IPS-18c (cell line): ENCODE measurements around the gene KIAA1328.
"Not testable (repeated sequence)": the region's sequence is repeated elsewhere in the genome, so short reads cannot be mapped to it uniquely, and the experiment has no call there.

Source experiments
- H3K4me3 ChIP-seq: 2 replicates; pipeline ENCODE4 v1.7.0; 2013; ENCODE audit warnings: low read depth, mild to moderate bottlenecking, low read length, moderate library complexity; ENCODE audit not compliant: insufficient read depth
- H3K9me3 ChIP-seq: one replicate; pipeline ENCODE4 v1.6.1; 2013; ENCODE audit warnings: mild to moderate bottlenecking, low read length, moderate library complexity; ENCODE audit not compliant: control insufficient read depth, insufficient read depth

Gene KIAA1328

DNA sequence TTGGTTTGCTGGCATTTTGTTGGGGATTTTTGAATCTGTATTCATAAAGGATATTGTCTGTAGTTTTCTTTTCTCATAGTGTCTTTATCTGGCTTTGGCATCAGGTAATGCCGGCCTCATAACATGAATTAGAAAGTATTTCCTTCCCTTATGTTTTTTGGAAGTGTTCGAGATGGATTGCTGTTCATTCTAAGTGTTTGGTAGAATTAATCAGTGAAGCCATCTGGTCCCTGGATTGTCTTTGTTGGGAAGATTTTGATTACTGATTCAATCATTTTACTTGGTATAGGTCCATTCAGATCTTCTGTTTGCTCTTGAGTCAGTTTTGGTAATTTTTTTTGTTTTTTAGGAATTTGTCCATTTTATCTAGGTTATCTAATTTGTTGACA lies 22.3 kb downstream of the KIAA1328 start:
- Histone ChIP-seq H3K9me3 (no peaks in the 10 kb centered on the region), H3K4me3 (no peak overlapping the region)

DNA sequence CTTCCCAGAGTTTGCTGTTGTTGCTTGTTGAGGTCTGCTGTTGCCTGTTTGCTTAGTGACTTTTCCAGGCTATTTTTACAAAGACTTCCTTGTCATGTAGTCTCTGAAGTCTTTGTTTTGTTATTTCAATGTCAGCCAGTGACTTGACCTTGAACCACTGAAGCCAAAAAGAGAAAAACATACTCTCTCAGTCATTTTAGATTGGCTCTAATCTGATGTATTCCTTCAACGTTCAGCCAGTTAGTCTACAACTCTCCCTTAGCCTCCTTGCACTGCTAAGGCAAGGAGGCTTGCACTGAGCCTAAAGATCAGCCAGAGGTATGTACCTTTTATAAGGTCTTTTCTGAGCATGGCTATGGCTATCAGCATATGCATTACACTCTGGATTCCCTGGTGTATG lies 27.9 kb downstream of the KIAA1328 start:
- H3K9me3 ChIP-seq = no peaks in the 10 kb centered on the region

DNA sequence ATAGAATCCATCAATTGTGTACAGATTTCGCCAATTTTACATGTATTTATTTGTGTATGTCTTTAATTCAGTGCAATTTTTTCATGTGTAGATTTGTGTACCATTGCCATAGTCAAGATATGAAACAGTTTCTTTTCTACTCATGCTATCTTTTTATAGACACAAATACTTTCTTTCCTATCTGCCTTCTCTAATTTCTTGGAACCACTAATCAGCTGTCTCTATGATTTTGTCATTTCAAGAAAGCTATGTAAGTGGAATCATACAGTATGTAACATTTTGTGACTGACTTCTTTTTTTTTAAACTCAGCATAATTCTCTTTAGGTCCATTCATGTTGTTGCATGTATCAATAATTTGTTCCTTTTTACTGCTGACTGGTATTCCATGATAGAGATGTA lies 33.3 kb downstream of the KIAA1328 start:
- no peaks in the 10 kb centered on the region for H3K9me3 ChIP-seq
- H3K4me3 ChIP-seq = no peak overlapping the region

More for the DNA sequence above, 27.9 kb downstream of the KIAA1328 start:
- no peak overlapping the region for H3K4me3 ChIP-seq

DNA sequence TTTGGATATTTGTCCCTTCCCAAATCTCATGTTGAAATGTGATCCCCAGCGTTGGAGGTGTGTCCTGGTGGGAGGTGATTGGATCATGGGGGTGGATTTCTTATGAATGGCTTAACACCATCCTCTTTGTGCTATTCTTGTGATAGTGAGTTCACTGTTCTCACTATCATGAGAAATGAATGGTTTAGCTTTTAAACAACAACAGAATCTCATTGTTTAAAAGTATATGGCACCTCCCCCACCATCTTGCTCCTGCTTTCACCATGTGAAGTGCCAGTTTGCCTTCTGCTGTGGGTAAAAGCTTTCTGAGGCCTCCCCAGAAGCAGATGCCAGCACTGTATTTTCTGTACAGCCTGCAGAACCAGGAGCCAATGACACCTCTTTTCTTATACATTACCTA lies 38.1 kb downstream of the KIAA1328 start:
- Histone ChIP-seq H3K9me3 (no peaks in the 10 kb centered on the region), H3K4me3 (no peak overlapping the region)

DNA sequence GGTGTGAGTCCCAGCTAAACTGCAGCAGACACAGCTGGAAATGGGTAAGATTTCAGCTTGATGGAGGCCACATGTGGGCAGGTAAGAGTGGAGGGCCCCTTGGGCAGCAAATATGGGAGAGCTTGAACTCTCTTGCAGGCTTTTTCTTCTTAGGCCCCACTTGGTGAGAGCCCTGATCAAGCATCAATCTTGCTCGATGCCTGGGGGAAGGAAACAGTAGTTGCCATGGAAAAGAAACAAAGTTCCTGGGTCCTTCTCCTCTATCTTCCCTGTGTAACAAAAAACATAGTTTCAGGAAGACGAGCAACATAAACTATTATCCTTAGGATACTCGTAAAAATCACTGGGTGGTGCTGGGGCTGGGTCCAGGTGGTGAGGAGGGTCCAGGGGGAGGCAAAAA lies 42.9 kb downstream of the KIAA1328 start:
- H3K4me3 ChIP-seq = no peak overlapping the region
- H3K9me3 ChIP-seq = no peaks in the 10 kb centered on the region

DNA sequence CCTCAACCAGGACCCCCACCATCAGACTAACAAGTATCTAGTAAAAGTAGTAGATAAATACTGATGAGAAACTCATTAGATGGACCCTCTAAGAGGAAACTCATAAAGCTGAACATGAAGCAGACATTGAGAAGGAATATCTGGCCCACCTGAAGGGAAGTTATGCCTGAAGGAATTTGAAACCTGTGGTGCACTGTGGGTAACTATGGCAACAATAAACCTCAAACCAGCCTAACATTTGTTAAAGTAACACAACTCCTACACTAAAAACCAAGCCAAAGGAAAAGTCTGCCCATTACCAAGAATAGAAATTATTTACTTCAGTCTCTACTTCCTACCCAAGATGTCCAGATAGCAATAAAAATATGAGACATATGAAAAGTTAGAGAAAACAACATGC lies 43.4 kb downstream of the KIAA1328 start:
- no peaks in the 10 kb centered on the region for H3K9me3 ChIP-seq
- H3K4me3 ChIP-seq = no peak overlapping the region

DNA sequence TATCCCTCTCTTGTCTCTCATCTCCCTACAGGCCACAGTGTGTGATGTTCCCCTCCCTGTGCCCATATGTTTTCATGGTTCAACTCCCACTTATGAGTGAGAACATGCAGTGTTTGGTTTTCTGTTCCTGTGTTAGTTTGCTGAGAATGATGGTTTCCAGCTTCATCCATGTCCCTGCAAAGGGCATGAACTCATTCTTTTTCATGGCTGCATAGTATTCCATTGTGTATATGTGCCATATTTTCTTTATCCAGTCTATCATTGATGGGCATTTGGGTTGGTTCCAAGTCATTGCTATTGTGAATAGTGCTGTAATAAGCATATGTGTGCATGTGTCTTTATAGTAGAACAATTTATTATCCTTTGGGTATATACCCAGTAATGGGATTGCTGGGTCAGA lies 44.9 kb downstream of the KIAA1328 start:
- not testable (repeated sequence) for H3K4me3 ChIP-seq

DNA sequence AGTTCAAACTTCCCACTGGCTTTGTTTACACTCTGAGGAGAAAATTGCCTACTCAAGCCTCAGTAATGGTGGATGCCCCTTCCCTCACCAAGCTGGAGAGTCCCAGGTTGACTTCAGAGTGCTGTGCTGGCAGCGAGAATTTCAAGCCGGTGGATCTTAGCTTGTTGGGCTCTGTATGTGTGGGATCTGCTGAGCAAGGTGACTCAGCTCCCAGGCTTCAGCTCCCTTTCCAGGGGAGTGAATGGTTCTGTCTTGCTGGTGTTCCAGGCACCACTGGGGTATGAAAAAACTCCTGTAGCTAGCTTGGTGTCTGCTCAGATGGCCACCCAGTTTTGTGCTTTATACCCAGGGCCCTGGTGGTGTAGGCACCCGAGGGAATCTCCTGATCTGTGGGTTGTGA lies 50.9 kb downstream of the KIAA1328 start:
- H3K4me3 ChIP-seq, H3K9me3 ChIP-seq: not testable (repeated sequence)

More for the DNA sequence above, 44.9 kb downstream of the KIAA1328 start:
- H3K9me3 ChIP-seq = not testable (repeated sequence)

DNA sequence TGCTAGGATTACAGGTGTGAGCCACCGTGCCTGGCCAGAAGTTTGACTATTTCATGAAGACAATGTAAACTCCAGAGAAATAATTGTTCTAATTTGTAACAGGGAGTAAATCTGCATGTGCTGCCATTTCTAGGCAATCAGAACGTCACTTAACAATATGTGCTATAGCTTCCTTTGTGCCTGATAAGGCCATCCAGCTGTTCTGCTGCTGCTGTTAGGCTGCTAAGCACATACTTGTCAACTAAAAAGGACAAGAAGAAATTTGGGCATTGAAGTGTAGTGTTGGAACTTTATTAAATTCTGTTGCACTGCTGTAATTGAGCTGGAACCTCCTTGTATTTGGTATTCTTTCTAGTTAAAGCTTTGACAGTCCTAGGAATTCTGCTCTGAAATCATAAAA lies 57.1 kb downstream of the KIAA1328 start:
- no peaks in the 10 kb centered on the region for H3K9me3 ChIP-seq
- H3K4me3 ChIP-seq = no peak overlapping the region

DNA sequence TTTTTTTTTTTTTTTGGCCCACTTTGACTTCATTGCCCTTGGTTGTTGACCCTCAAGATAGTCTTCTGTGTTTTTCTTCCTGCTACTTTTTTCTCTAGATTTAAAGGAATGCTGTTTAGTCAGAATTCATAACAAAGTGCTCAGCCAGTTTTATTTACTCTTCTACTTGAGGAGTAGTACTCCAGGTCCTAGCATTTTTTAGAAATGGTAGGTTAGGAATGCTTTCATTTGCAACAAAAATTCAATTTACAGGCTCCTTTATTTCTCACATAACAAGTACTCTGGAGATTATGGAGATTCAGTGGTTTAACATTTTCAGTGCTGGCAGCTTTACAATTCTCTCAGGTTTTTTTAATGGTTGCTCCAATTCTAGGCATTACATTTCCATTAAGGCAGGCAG lies 58.2 kb downstream of the KIAA1328 start:
- Histone ChIP-seq H3K9me3 (no peaks in the 10 kb centered on the region), H3K4me3 (no peak overlapping the region)

DNA sequence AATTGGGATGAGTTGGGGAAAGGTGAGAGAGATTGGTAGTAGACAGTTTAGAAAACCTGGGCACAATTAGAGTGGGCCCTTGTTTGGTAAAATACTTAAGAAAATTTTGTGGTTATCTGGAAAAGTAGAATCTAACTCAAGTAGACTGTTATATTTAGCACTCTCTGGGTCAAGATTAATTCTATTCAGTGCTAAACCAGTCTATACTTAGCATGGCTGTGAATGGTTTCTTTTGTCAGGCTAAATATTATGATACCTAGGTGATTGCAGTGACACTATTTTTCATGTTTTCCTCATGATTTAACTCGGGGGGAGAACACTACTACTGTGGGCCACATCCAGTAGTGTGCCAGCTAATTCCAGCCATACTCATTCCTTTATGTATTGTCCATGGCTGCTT lies 58.9 kb downstream of the KIAA1328 start:
- no peaks in the 10 kb centered on the region for H3K9me3 ChIP-seq

DNA sequence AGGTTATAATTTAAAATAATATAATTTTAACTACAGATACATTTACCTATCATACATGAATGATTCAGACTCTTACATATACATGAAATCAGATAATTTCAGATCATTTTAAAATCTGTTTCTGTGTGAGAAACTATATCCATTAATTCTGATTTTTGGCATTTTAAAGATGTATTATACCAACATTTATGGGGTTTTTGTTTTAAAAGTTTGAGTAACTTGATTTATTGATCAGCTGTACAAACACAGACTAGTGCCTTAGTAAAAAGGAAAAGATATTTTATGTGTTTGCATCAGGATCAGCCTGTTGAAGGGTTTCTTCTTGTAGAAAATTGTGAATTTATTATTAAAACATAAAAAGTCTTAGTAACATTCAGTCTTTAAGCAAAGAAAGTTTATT lies 59.9 kb downstream of the KIAA1328 start:
- no peaks in the 10 kb centered on the region for H3K9me3 ChIP-seq
- H3K4me3 ChIP-seq = no peak overlapping the region

More for the DNA sequence above, 58.9 kb downstream of the KIAA1328 start:
- no peak overlapping the region for H3K4me3 ChIP-seq

DNA sequence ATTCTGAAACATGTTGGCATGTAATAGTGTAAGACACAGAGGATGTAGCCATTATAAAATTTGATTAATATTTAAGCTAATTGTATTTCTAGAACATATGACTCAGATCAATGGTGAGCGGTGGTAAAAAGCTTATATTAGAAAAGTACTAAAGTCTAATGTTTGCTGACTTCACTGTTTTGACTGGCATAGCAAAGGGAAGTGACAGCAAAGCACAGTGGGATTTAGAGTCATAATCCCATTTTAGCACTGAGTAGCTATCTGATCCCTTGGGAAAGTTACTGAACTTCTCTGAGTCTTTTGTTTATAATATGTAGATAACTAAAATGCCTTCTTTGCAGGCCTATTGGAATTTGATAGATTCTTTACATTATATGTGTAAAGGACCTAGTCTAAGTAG lies 60.4 kb downstream of the KIAA1328 start:
- Histone ChIP-seq H3K4me3 (no peak overlapping the region), H3K9me3 (no peaks in the 10 kb centered on the region)

DNA sequence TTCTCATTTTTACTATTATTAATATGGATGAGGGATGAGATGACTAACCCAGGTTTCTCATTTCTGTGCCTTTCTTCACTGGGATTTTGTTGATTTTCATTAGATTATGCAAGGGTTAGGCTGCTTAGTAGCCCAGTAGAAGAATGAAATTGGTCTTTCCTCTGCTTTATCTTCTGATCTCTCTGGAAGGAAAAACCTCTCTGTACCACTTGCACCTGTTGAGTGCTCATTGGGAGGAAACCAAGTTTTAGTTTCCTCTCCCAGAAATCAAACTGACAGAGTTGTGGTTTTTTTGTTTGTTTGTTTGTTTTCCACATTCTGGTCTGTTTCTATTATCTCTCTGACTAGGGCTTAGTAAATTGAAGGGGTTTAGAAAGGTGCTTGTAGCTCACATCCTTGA lies 60.8 kb downstream of the KIAA1328 start:
- Histone ChIP-seq H3K4me3 (no peak overlapping the region), H3K9me3 (no peaks in the 10 kb centered on the region)

DNA sequence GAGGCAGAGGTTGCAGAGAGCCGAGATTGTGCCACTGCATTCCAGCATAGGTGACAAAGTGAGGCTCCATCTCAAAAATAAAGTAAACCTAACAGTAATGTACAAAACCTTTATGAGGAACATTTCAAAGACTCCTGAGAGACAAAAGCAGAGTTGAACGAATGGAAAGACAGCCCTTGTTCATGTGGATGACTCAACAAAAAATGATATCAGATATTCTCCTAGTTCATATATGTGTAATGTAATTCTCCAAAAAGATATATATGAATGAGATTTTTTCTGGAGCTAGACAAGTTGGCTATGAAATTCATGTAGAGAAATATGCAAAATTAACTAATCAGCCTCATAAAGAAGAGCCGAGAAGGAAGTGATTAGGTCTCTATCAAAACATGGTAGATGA lies 61.7 kb downstream of the KIAA1328 start:
- no peaks in the 10 kb centered on the region for H3K9me3 ChIP-seq
- no peak overlapping the region for H3K4me3 ChIP-seq

DNA sequence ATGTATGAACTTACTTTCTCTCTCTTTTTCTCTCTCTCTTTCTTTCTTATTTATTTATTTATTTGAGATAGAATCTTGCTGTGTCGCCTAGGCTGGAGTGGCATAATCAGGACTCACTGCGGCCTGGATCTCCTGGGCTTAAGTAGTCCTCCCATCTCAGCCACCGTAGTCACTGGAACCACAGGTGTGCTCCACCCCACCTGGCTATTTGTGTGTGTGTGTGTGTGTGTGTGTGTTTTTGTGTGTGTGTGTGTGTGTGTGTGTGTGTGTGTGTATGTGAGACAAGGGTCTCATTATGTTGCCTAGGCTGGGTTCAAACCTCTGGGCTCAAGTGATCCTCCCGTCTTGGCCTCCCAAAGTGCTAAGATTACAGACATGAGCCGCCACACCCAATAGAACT lies 64.3 kb downstream of the KIAA1328 start:
- Histone ChIP-seq H3K4me3 (no peak overlapping the region), H3K9me3 (no peaks in the 10 kb centered on the region)

DNA sequence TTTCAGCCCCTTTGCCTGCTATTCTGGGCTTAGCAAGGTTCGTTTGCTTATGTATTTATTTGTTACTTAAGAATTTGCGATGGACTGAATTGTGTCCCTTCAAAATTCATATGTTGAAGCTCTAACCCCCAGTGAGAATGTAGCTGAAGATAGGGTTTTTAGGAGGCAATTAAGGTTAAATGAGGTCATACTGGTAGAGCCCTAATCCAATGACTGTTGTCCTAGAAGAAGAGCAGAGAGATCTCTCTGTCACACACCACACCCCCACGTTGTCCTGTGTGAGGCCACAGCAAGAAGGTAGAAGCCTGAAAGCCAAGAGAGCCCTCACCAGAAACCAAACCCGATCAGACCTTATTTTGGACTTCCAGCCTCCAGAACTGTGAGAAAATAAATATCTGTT lies 66.7 kb downstream of the KIAA1328 start:
- no peaks in the 10 kb centered on the region for H3K9me3 ChIP-seq
- no peak overlapping the region for H3K4me3 ChIP-seq

DNA sequence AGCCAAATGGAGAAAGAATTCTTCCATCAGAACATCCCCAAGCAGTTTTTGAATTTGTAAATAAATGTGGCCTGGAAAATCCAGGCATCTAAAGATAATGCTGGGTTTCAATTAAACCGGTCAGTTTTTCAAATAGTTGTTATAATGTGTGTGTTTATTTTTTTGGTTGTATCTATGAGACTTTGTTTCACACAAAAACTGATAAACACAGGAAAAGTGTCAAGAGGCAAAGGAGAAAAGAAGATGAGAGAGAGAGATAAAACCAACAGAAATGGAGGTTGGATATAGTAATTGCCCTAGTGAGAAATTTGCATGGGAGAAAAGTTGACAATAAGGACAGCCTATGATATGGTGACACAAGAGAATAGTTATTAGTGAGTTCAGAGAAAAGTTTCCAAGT lies 68.3 kb downstream of the KIAA1328 start:
- Histone ChIP-seq H3K9me3 (no peaks in the 10 kb centered on the region), H3K4me3 (no peak overlapping the region)

DNA sequence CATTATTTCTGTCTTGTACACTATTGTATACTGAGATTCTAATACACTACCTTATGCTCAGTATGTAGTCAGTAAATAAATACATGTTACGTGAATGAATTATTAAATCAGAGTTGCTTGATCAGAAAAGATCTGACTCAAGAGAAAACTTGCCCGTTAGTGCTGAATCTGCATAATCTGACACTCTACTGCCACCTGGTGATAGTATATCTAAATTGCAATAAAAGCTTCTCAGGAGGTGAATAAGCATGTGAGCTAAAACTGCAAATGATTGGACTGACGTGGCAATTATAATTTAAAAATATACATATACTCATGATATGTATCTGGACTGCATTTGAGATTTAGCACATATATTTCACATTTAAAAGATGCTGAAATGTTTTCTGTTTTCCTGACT lies 70.4 kb downstream of the KIAA1328 start:
- Histone ChIP-seq H3K9me3 (no peaks in the 10 kb centered on the region), H3K4me3 (no peak overlapping the region)

DNA sequence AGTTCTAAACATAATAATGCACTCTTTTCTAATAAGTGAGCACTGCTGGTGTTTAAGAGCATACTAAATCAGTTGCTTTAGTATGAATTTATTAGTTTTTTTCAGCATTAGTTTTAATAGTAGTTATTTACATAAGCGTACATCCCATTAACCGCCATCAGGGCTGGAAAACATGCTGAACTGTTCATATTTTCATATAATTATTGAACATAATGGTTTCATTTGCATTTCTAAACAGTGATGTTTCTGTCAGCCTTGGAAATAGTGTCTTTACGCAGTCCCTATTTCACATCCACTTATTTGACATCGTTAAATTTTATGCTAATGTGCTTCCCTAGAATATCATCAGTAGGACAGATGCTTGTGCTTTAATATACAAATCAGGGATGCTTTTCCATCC lies 71.5 kb downstream of the KIAA1328 start:
- Histone ChIP-seq H3K9me3 (no peaks in the 10 kb centered on the region), H3K4me3 (no peak overlapping the region)
